Mammary epithelial cell (primary cell): ENCODE results near the gene RACGAP1.
"Not testable (repeated sequence)": the region's sequence is repeated elsewhere in the genome, so short reads cannot be mapped to it uniquely, and the experiment has no call there.

Source experiments
- CTCF ChIP-seq, 2 donors: IDR thresholded peaks in 1 of 2; conservative IDR thresholded peaks in 1 of 2; 2 replicates each; pipeline ENCODE4 v1.5.1; 2011 to 2012; ENCODE audit warnings: inconsistent platforms in 2 of 2, low read length in 2 of 2, mild to moderate bottlenecking in 2 of 2, control low read depth in 1 of 2, low read depth in 1 of 2; ENCODE audit not compliant: insufficient read depth in 1 of 2; ENCODE audit errors: extremely low read depth in 1 of 2
- EZH2 ChIP-seq: IDR thresholded peaks from 2 replicates; pipeline ENCODE4 v1.6.1; 2012; ENCODE audit warnings: low read length, inconsistent platforms, borderline replicate concordance

DNA sequence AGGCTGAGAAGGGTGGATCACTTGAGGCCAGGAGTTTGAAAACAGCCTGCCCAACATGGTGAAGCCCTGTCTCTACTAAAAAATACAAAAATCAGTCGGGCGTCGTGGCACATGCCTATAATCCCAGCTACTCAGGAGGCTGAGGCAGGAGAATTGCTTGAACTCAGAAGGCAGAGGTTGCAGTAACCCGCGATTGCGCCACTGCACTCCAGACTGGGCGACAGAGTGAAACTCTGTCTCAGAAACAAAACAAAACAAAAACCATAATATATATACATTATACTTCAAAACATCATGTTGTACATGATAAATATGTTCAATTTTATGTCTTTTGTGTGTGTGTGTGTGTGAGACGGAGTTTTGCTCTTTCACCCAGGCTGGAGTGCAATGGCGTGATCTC lies 5.2 kb upstream of the RACGAP1 start:
- TF ChIP-seq CTCF (conservative IDR thresholded peaks at IDR 0.05 in 1 of 2, IDR thresholded peaks at IDR 0.05 in 1 of 2; ENCODE audit: extremely low read depth in 1 of 2, insufficient read depth in 1 of 2, low read depth in 1 of 2, low read length in 2 of 2); EZH2: not testable (repeated sequence)
